NCI-H2107 treated with DMSO at 0.1 percent for 48 hours (cell line): ENCODE results near the gene INSC.

Experiments used
- DNase-seq: peaks from one replicate; lab custom pipeline; 2025; ENCODE audit not compliant: unreplicated experiment; lab: John Stamatoyannopoulos, UW

The INSC gene

GRCh38 chr11:15212876-15213275, 98.2 kb downstream of the INSC start:
- DNase-seq = no peak

- no peak for DNase-seq
Measured at GRCh38 chr11:15213471-15214231, 98.9 kb downstream of the INSC start.

- DNase-seq = no peak
Measured at GRCh38 chr11:15215005-15215404, 100.3 kb downstream of the INSC start.

GRCh38 chr11:15216678-15217077, 102.0 kb downstream of the INSC start:
- no peak for DNase-seq

GRCh38 chr11:15217416-15217815, 102.7 kb downstream of the INSC start:
- no peak for DNase-seq

- DNase-seq = peak; percentile 79
Measured at GRCh38 chr11:15222777-15223176, 108.1 kb downstream of the INSC start.

- no peak for DNase-seq
Measured at GRCh38 chr11:15223318-15223717, 108.6 kb downstream of the INSC start.

GRCh38 chr11:15224466-15224865, 109.7 kb downstream of the INSC start:
- no peak for DNase-seq

GRCh38 chr11:15227011-15227410, 112.3 kb downstream of the INSC start:
- DNase-seq = no peak

GRCh38 chr11:15228331-15228849, 113.7 kb downstream of the INSC start:
- DNase-seq = no peak

- DNase-seq = no peak
Measured at GRCh38 chr11:15229069-15229468, 114.3 kb downstream of the INSC start.

- DNase-seq = no peak
Measured at GRCh38 chr11:15232496-15232895, 117.8 kb downstream of the INSC start.

GRCh38 chr11:15233371-15234165, 118.8 kb downstream of the INSC start:
- DNase-seq = no peak

GRCh38 chr11:15234796-15235195, 120.1 kb downstream of the INSC start:
- peak; percentile 2 for DNase-seq

GRCh38 chr11:15236559-15236958, 121.8 kb downstream of the INSC start:
- DNase-seq = peak; percentile 5

GRCh38 chr11:15238856-15239255, 124.1 kb downstream of the INSC start:
- no peak for DNase-seq

GRCh38 chr11:15248749-15249148, 134.0 kb downstream of the INSC start:
- DNase-seq = no peak

- peak; percentile 90 for DNase-seq
Measured at GRCh38 chr11:15258433-15259165, 143.9 kb downstream of the INSC start.

- peak; percentile 1 for DNase-seq
Measured at GRCh38 chr11:15266999-15267398, 152.3 kb downstream of the INSC start.

- DNase-seq = no peak
Measured at GRCh38 chr11:15268598-15268997, 153.9 kb downstream of the INSC start.

GRCh38 chr11:15275141-15275540, 160.4 kb downstream of the INSC start:
- DNase-seq = no peak
